SK-N-SH (cell line): Measurements from ENCODE around the gene COBL.

ENCODE experiments used
- CHD2 ChIP-seq: fragments of 150-350 bp; IDR thresholded peaks from 2 replicates; pipeline ENCODE4 v1.6.1; 2018; ENCODE audit warnings: low read length; ENCODE audit not compliant: partially characterized antibody
- EZH2phosphoT487 ChIP-seq: fragments of 200-600 bp; sonication (generic); IDR thresholded peaks from 2 replicates; pipeline ENCODE4 v1.6.1; 2017; ENCODE audit warnings: low read depth, mixed run types, mild to moderate bottlenecking, antibody characterized with exemption, moderate library complexity, borderline replicate concordance
- SMC3 ChIP-seq: IDR thresholded peaks from 2 replicates; pipeline ENCODE4 v1.6.1; 2012; ENCODE audit warnings: low read depth, low read length, improper control_type of control experiment
- TEAD4 ChIP-seq: IDR thresholded peaks from 2 replicates; pipeline ENCODE4 v1.4.0; 2012; ENCODE audit warnings: mild to moderate bottlenecking, borderline replicate concordance; ENCODE audit not compliant: insufficient read depth
- TF ChIP-seq, protein P1 (sequence below): fragments of 200-600 bp; sonication (generic); IDR thresholded peaks from 2 replicates; pipeline ENCODE4 v1.6.1; 2017; ENCODE audit warnings: antibody characterized with exemption, mild to moderate bottlenecking, moderate library complexity

DNA sequence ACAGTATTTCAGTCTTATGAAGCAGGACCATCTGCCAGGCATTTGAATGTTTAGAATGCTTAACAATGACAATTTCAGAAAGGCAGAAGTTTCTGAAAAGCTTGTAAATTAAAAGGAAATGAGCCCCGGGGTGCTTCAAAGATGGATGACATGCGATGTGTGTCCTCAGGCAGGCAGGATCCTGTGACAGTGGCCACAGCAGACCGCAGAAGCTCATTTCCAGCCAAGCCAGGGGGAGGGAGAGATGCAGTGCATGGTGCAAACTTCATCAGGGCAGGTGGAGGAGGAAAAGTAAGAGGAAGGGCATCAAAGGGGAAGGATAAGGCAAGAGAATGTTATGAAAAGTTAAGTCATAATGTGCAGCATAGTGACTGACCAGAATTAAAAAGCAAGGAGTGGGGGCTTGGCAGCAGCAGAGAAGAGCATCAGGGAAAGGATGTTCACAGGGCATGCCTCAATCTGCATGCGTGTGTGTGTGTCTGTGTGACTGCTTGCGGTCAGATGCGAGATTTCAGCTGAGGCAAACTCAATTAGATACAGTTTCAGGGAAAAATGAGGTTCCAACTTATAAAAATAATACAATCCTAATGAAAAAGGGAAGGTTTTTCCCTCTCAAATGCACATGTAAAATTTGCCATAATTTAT, 173.7 kb downstream of the COBL start:
- TF ChIP-seq CHD2 = no peak
- no peak for TF ChIP-seq SMC3
- TF ChIP-seq, protein P1, sequence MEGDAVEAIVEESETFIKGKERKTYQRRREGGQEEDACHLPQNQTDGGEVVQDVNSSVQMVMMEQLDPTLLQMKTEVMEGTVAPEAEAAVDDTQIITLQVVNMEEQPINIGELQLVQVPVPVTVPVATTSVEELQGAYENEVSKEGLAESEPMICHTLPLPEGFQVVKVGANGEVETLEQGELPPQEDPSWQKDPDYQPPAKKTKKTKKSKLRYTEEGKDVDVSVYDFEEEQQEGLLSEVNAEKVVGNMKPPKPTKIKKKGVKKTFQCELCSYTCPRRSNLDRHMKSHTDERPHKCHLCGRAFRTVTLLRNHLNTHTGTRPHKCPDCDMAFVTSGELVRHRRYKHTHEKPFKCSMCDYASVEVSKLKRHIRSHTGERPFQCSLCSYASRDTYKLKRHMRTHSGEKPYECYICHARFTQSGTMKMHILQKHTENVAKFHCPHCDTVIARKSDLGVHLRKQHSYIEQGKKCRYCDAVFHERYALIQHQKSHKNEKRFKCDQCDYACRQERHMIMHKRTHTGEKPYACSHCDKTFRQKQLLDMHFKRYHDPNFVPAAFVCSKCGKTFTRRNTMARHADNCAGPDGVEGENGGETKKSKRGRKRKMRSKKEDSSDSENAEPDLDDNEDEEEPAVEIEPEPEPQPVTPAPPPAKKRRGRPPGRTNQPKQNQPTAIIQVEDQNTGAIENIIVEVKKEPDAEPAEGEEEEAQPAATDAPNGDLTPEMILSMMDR = no peak
- no peak for TF ChIP-seq TEAD4
- TF ChIP-seq EZH2phosphoT487 = no peak
